H7 (cell line): ENCODE data around the gene ARPC1A. TPM values are rescaled to one million over a fixed set of nuclear protein-coding genes. Genes with fewer than 3 reads are reported as not detected.
"Not testable (repeated sequence)": the region's sequence is repeated elsewhere in the genome, so short reads cannot be mapped to it uniquely, and the experiment has no call there.

Experiments
- DNase-seq: peaks from one replicate; pipeline ENCODE4 v3.0.0; 2012
- H3K27me3 ChIP-seq: 2 replicates; pipeline ENCODE4 v1.6.0; 2011; ENCODE audit warnings: mild to moderate bottlenecking, low read length; ENCODE audit not compliant: control insufficient read depth, insufficient read depth
- H3K36me3 ChIP-seq: replicated peaks from 2 replicates; pipeline ENCODE4 v1.5.1; 2011; ENCODE audit warnings: low read length; ENCODE audit not compliant: control insufficient read depth, insufficient read depth
- H3K4me3 ChIP-seq: 2 replicates; pipeline ENCODE4 v1.5.1; 2011; ENCODE audit warnings: low read depth, mild to moderate bottlenecking, control low read depth, low read length, moderate library complexity; ENCODE audit not compliant: insufficient read depth
- total RNA-seq: library from RNA; depleted of rRNA; stranded (reverse); fragments of >200 nt; shearing (Covaris generic); gene quantifications from 2 replicates; pipeline ENCODE4 v1.2.3, GENCODE V29; 2014; rRNA removed

ARPC1A gene
- total RNA-seq, 1 experiment from 2014 or later: 168 TPM

- Histone ChIP-seq H3K4me3 (no peak overlapping the region), H3K27me3 (no peaks in the 10 kb centered on the region), H3K36me3 (peaks cover 17% of the 10 kb centered on the region)
- no peak for DNase-seq
Measured at GRCh38 chr7:99410635-99411034, 84.9 kb downstream of the ARPC1A start.

- H3K4me3 ChIP-seq, H3K27me3 ChIP-seq, DNase-seq: not testable (repeated sequence)
- peaks cover 47% of the 10 kb centered on the region for H3K36me3 ChIP-seq
Measured at GRCh38 chr7:99415513-99416127, 89.9 kb downstream of the ARPC1A start.

Other genes with a start within 250 kb of the ARPC1A start
- gene SMURF1, start 181.8 kb upstream of the ARPC1A start, total RNA-seq: 19.7 and 20.2 TPM in 2 replicates
- 0.07 TPM in 1 of 2 replicates, not detected in the other for gene KPNA7, start 117.8 kb upstream of the ARPC1A start, total RNA-seq
- not detected in 2 replicates for gene MYH16, start 53.1 kb upstream of the ARPC1A start, total RNA-seq
- gene ARPC1B, start 48.8 kb downstream of the ARPC1A start, total RNA-seq: 108 and 126 TPM in 2 replicates
- 62.3 and 66.4 TPM in 2 replicates for gene PDAP1, start 82.7 kb downstream of the ARPC1A start, total RNA-seq
- gene BUD31, start 83.1 kb downstream of the ARPC1A start, total RNA-seq: 74.9 and 78.9 TPM in 2 replicates
- 11.2 and 13.3 TPM in 2 replicates for gene PTCD1, start 112.9 kb downstream of the ARPC1A start, total RNA-seq
- 93.5 and 95.1 TPM in 2 replicates for gene CPSF4, start 113.0 kb downstream of the ARPC1A start, total RNA-seq
- 668 and 694 TPM in 2 replicates for gene ATP5MF, start 140.3 kb downstream of the ARPC1A start, total RNA-seq
- 9.9 and 14.9 TPM in 2 replicates for gene ZNF789, start 147.0 kb downstream of the ARPC1A start, total RNA-seq
- 18.4 and 20.1 TPM in 2 replicates for gene ZNF394, start 174.4 kb downstream of the ARPC1A start, total RNA-seq
- 20.0 and 28.7 TPM in 2 replicates for gene ZKSCAN5, start 178.8 kb downstream of the ARPC1A start, total RNA-seq
- gene FAM200A, start 226.2 kb downstream of the ARPC1A start, total RNA-seq: 7.2 and 8.1 TPM in 2 replicates
- 37.6 and 58.6 TPM in 2 replicates for gene ZNF655, start 232.7 kb downstream of the ARPC1A start, total RNA-seq